Esophagus muscularis mucosa (tissue), 3 donors: ENCODE measurements around the gene GAA.

Source experiments
- CTCF ChIP-seq, 3 experiments: fragments of 200-600 bp in 2 of 3; fragments of 450-650 bp in 1 of 3; sonication (generic) in 2 of 3; IDR thresholded peaks; one replicate each; pipeline ENCODE4 v1.5.1; 2017 to 2019; ENCODE audit warnings: antibody characterized with exemption in 3 of 3, mild to moderate bottlenecking in 2 of 3, moderate library complexity in 1 of 3
- POLR2A ChIP-seq: fragments of 450-650 bp; IDR thresholded peaks from one replicate; pipeline ENCODE4 v1.6.1; 2017; ENCODE audit warnings: antibody characterized with exemption, moderate library complexity, mild to moderate bottlenecking, low read depth
- POLR2AphosphoS5 ChIP-seq, 2 donors: sonication (generic); formaldehyde crosslinking; IDR thresholded peaks; one replicate each; pipeline ENCODE4 v1.6.1; 2017; ENCODE audit warnings: antibody characterized with exemption in 2 of 2

- TF ChIP-seq POLR2A (no peak), CTCF (IDR thresholded peaks at IDR 0.05) (peak; percentile 88 to 97 (median 91)), POLR2AphosphoS5 (IDR thresholded peaks at IDR 0.05) (peak; percentile 73 to 82)
These were observed at the start of gene GAA for GRCh38 chr17:80101011-80101945.
